ENCODE results near the gene ZBTB12. TPM values are rescaled to one million over a fixed set of nuclear protein-coding genes. Genes with fewer than 3 reads are reported as not detected.
"Not testable (repeated sequence)": the region's sequence is repeated elsewhere in the genome, so short reads cannot be mapped to it uniquely, and the experiment has no call there.

The ZBTB12 gene
- total RNA-seq, 2 donors from 2014 or later = 25.4 to 29.9 TPM

DNA sequence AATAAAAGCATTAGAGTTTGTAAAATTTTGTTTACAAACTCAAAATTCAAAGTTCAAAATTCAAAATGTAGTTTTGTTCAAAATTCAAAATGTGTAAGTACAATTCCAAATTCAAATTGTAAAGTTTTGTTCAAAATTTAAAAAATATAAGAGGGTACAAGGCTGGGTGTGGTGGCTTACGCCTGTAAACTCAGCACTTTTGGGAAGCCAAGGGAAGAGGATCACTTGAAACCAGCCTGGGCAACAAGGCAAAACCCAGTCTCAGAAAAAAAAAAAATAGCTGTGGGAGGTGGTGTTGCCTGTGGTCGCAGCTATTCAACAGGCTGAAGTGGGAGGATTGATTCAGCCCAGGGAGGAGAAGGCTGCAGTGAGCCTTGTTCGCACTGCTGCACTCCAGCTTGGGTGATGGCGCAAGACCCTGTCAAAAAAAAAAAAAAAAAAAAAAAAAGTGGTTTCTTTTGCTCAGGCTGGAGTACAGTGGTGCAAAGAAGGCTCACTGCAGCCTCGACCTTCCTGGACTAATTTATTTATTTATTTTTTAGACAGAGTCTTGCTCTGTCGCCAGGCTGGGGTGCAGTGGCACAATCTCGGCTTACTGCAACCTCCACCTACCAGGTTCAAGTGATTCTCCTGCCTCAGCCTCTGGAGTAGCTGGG, 5.4 kb upstream of the ZBTB12 start:
- H3K27me3 Mint-ChIP-seq (ENCODE audit: insufficient read depth) = peaks cover 2% of the 10 kb centered on the region
- H3K27ac ChIP-seq (ENCODE audit: low read depth, low read length) = no peak overlapping the region
- no peaks in the 10 kb centered on the region for H3K36me3 Mint-ChIP-seq (ENCODE audit: low read depth)
- no peak overlapping the region for H3K9ac ChIP-seq (ENCODE audit: extremely low read depth, low read length, poor library complexity, severe bottlenecking)
- peaks cover 20% of the 10 kb centered on the region for H3K4me1 Mint-ChIP-seq
- no peaks in the 10 kb centered on the region for H3K9me3 ChIP-seq (ENCODE audit: control insufficient read depth, low read length)
- TF ChIP-seq, protein P1, sequence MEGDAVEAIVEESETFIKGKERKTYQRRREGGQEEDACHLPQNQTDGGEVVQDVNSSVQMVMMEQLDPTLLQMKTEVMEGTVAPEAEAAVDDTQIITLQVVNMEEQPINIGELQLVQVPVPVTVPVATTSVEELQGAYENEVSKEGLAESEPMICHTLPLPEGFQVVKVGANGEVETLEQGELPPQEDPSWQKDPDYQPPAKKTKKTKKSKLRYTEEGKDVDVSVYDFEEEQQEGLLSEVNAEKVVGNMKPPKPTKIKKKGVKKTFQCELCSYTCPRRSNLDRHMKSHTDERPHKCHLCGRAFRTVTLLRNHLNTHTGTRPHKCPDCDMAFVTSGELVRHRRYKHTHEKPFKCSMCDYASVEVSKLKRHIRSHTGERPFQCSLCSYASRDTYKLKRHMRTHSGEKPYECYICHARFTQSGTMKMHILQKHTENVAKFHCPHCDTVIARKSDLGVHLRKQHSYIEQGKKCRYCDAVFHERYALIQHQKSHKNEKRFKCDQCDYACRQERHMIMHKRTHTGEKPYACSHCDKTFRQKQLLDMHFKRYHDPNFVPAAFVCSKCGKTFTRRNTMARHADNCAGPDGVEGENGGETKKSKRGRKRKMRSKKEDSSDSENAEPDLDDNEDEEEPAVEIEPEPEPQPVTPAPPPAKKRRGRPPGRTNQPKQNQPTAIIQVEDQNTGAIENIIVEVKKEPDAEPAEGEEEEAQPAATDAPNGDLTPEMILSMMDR (conservative IDR thresholded peaks at IDR 0.05) = no peak
- no peak overlapping the region for H3K4me3 Mint-ChIP-seq
- WGBS, 2 experiments (ENCODE audit: insufficient coverage in 1 of 2, insufficient read length in 1 of 2) = 95 to 100% methylated on average over 3 to 7 of the region's 7 CpGs
- H3K9me3 Mint-ChIP-seq = no peaks in the 10 kb centered on the region
- no peak for DNase-seq
- H3K4me3 ChIP-seq (ENCODE audit: low read length) = no peak overlapping the region
- no peaks in the 10 kb centered on the region for H3K36me3 ChIP-seq (ENCODE audit: control insufficient read depth, insufficient read depth, low read length)
- H3K27ac Mint-ChIP-seq = no peak overlapping the region
- peaks cover 2% of the 10 kb centered on the region for H3K4me1 ChIP-seq (ENCODE audit: control insufficient read depth, insufficient read depth, low read length)
- no peaks in the 10 kb centered on the region for H3K27me3 ChIP-seq (ENCODE audit: control insufficient read depth, insufficient read depth, low read length, poor library complexity, severe bottlenecking)

DNA sequence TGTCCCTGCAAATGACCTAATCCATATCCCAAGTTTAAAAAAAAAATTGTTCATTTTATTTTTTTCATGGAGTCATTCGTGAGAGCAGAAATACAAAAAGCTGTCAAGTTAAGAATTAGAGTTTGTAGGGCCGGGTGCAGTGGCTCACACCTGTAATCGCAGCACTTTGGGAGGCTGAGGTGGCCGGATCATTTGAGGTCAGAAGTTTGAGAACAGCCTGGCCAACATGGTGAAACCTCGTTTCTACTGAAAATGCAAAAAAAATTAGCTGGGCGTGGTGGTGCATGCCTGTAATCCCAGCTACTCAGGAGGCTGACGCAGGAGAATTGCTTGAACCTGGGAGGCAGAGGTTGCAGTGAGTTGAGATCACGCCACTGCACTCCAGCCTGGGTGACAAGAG, 4.8 kb upstream of the ZBTB12 start:
- H3K9me3 Mint-ChIP-seq; H3K36me3 Mint-ChIP-seq (ENCODE audit: low read depth); H3K9me3 ChIP-seq (ENCODE audit: control insufficient read depth, low read length); H3K4me3 Mint-ChIP-seq; H3K27ac Mint-ChIP-seq; H3K4me3 ChIP-seq (ENCODE audit: low read length); H3K27me3 Mint-ChIP-seq (ENCODE audit: insufficient read depth); H3K27me3 ChIP-seq (ENCODE audit: control insufficient read depth, insufficient read depth, low read length, poor library complexity, severe bottlenecking); H3K9ac ChIP-seq (ENCODE audit: extremely low read depth, low read length, poor library complexity, severe bottlenecking); H3K36me3 ChIP-seq (ENCODE audit: control insufficient read depth, insufficient read depth, low read length); H3K27ac ChIP-seq (ENCODE audit: low read depth, low read length); H3K4me1 ChIP-seq (ENCODE audit: control insufficient read depth, insufficient read depth, low read length); DNase-seq: not testable (repeated sequence)
- peaks cover 20% of the 10 kb centered on the region for H3K4me1 Mint-ChIP-seq
- 90 to 92% methylated on average over 7 to 8 of the region's 8 CpGs for WGBS, 2 experiments (ENCODE audit: insufficient coverage in 1 of 2, insufficient read length in 1 of 2)

DNA sequence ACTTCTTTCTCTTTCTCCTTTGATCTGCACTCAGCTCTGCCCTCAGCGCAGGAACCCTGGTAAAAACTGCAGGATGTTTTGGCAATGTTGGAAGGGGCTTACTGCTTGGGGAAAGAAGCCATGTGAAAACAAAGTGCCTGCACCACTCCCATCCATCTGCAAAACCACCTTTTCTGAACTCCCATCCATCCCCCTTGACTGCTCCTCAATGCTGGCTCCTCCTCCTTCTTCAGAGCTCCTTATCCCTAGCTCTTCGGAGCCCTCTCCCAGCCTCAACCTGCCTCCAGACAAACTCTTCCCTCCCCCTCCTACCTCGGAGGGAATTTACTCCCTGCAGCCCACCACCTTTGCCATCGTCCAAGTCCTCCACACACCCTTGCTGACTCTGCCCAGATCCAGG, 4.2 kb upstream of the ZBTB12 start:
- H3K9ac ChIP-seq (ENCODE audit: extremely low read depth, low read length, poor library complexity, severe bottlenecking) = no peak overlapping the region
- peaks cover 20% of the 10 kb centered on the region for H3K4me1 Mint-ChIP-seq
- DNase-seq = peak; percentile 66
- no peaks in the 10 kb centered on the region for H3K9me3 ChIP-seq (ENCODE audit: control insufficient read depth, low read length)
- peaks cover 2% of the 10 kb centered on the region for H3K4me1 ChIP-seq (ENCODE audit: control insufficient read depth, insufficient read depth, low read length)
- no peak overlapping the region for H3K4me3 Mint-ChIP-seq
- peak overlapping the region; percentile 74 for H3K27ac Mint-ChIP-seq
- H3K27ac ChIP-seq (ENCODE audit: low read depth, low read length) = no peak overlapping the region
- H3K27me3 Mint-ChIP-seq (ENCODE audit: insufficient read depth) = peaks cover 2% of the 10 kb centered on the region
- no peaks in the 10 kb centered on the region for H3K27me3 ChIP-seq (ENCODE audit: control insufficient read depth, insufficient read depth, low read length, poor library complexity, severe bottlenecking)
- H3K4me3 ChIP-seq (ENCODE audit: low read length) = no peak overlapping the region
- H3K36me3 ChIP-seq (ENCODE audit: control insufficient read depth, insufficient read depth, low read length) = no peaks in the 10 kb centered on the region
- H3K9me3 Mint-ChIP-seq = no peaks in the 10 kb centered on the region
- TF ChIP-seq, protein P1 (conservative IDR thresholded peaks at IDR 0.05) = no peak
- 20 to 29% methylated on average over 2 to 4 of the region's 4 CpGs for WGBS, 2 experiments (ENCODE audit: insufficient coverage in 1 of 2, insufficient read length in 1 of 2)
- H3K36me3 Mint-ChIP-seq (ENCODE audit: low read depth) = no peaks in the 10 kb centered on the region

DNA sequence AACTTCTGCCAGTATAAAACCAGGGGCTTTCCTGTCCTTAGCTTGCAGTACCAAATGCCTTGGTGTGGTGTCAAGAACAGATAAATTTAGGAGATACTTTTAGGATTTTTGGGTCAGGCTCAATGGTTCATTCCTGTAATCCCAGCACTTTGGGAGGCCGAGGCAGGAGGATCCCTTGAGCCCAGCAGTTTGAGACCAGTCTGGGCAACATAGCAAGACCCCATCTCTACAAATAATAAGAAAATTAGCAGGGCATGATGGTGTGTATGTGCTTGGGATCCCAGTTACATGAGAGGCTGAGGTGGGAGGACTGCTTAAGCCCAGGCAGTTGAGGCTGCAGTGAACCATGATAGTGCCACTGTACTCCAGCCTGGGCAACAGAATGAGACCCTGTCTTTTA, 3.2 kb upstream of the ZBTB12 start:
- H3K36me3 ChIP-seq (ENCODE audit: control insufficient read depth, insufficient read depth, low read length) = no peaks in the 10 kb centered on the region
- no peaks in the 10 kb centered on the region for H3K27me3 ChIP-seq (ENCODE audit: control insufficient read depth, insufficient read depth, low read length, poor library complexity, severe bottlenecking)
- no peak overlapping the region for H3K27ac Mint-ChIP-seq
- H3K9ac ChIP-seq (ENCODE audit: extremely low read depth, low read length, poor library complexity, severe bottlenecking) = no peak overlapping the region
- TF ChIP-seq, protein P1 (conservative IDR thresholded peaks at IDR 0.05) = no peak
- 85% methylated on average over 1 of the region's 1 CpG; no CpG with 5 or more reads in 1 of the 2 experiments for WGBS, 2 experiments (ENCODE audit: insufficient coverage in 1 of 2, insufficient read length in 1 of 2)
- H3K27me3 Mint-ChIP-seq (ENCODE audit: insufficient read depth) = peaks cover 2% of the 10 kb centered on the region
- no peak overlapping the region for H3K27ac ChIP-seq (ENCODE audit: low read depth, low read length)
- no peak overlapping the region for H3K4me3 ChIP-seq (ENCODE audit: low read length)
- no peaks in the 10 kb centered on the region for H3K9me3 Mint-ChIP-seq
- H3K4me1 ChIP-seq (ENCODE audit: control insufficient read depth, insufficient read depth, low read length) = peaks cover 2% of the 10 kb centered on the region
- H3K4me1 Mint-ChIP-seq = peaks cover 20% of the 10 kb centered on the region
- H3K4me3 Mint-ChIP-seq = no peak overlapping the region
- no peak for DNase-seq
- H3K36me3 Mint-ChIP-seq (ENCODE audit: low read depth) = no peaks in the 10 kb centered on the region
- no peaks in the 10 kb centered on the region for H3K9me3 ChIP-seq (ENCODE audit: control insufficient read depth, low read length)
